Measurements from ENCODE around the gene NOTO.

- TF ChIP-seq CTCF (IDR thresholded peaks at IDR 0.05) = no peak
- no peak for TF ChIP-seq POLR2A (IDR thresholded peaks at IDR 0.05)
Observed at GRCh38 chr2:73250872-73251846, 48.8 kb downstream of the NOTO start.
